Activated B cell treated with CpG ODN at 0.5 μM for 24 hours (primary cell): Measurements from ENCODE around the gene APOL3. TPM values are rescaled to one million over a fixed set of nuclear protein-coding genes. Genes with fewer than 3 reads are reported as not detected.

Experiments
- ATAC-seq: fragments of 200-7000 bp; cut with Tn5 transposase; one replicate; pipeline ENCODE4 v1.10.0; 2021; ENCODE audit warnings: low read depth, mild to moderate bottlenecking, moderate library complexity
- CTCF ChIA-PET: fragments of 350-600 bp; sonication (Branson Sonifier 250); formaldehyde crosslinking; loops from one replicate; lab custom pipeline; 2021; ENCODE audit warnings: antibody characterized with exemption; lab: Charles Lee
- POLR2A ChIA-PET: fragments of 350-600 bp; sonication (Branson Sonifier 250); formaldehyde crosslinking; loops from one replicate; lab custom pipeline; 2021; ENCODE audit warnings: antibody characterized with exemption; lab: Charles Lee
- DNase-seq: peaks from one replicate; pipeline ENCODE4 v3.0.0; 2022
- H3K27ac Mint-ChIP-seq: one replicate; pipeline ENCODE4 v1.8.0; 2020; ENCODE audit warnings: mixed read lengths
- H3K27me3 Mint-ChIP-seq: one replicate; pipeline ENCODE4 v1.8.0; 2021; ENCODE audit warnings: mixed read lengths
- H3K36me3 Mint-ChIP-seq: one replicate; pipeline ENCODE4 v1.8.0; 2021; ENCODE audit warnings: low read depth, mixed read lengths
- H3K4me1 Mint-ChIP-seq: one replicate; pipeline ENCODE4 v1.8.0; 2021; ENCODE audit warnings: mixed read lengths
- H3K4me3 Mint-ChIP-seq: one replicate; pipeline ENCODE4 v1.8.0; 2020; ENCODE audit warnings: mild to moderate bottlenecking, mixed read lengths
- H3K9me3 Mint-ChIP-seq: one replicate; pipeline ENCODE4 v1.8.0; 2020; ENCODE audit warnings: mixed read lengths
- intact Hi-C: fragments of 100-400 bp; cut with micrococcal nuclease; formaldehyde crosslinking; loops from one replicate; pipeline ENCODE4 v1.15.1; 2024
- total RNA-seq: library from RNA; stranded (reverse); gene quantifications from 2 replicates; pipeline ENCODE4 v1.2.3, GENCODE V29; 2022
- TF ChIP-seq, protein P1 (sequence below): fragments of 200-600 bp; IDR thresholded peaks from one replicate; pipeline ENCODE4 v1.8.0; 2022; ENCODE audit warnings: antibody characterized with exemption, mild to moderate bottlenecking

Gene APOL3
- total RNA-seq, 1 donor from 2014 or later = 38.4 TPM

GRCh38 chr22:36111316-36111715 lies 49.2 kb downstream of the APOL3 start:
- POLR2A ChIA-PET = no interaction called here
- intact Hi-C loops = no loop called here
- no peak for ATAC-seq

DNA sequence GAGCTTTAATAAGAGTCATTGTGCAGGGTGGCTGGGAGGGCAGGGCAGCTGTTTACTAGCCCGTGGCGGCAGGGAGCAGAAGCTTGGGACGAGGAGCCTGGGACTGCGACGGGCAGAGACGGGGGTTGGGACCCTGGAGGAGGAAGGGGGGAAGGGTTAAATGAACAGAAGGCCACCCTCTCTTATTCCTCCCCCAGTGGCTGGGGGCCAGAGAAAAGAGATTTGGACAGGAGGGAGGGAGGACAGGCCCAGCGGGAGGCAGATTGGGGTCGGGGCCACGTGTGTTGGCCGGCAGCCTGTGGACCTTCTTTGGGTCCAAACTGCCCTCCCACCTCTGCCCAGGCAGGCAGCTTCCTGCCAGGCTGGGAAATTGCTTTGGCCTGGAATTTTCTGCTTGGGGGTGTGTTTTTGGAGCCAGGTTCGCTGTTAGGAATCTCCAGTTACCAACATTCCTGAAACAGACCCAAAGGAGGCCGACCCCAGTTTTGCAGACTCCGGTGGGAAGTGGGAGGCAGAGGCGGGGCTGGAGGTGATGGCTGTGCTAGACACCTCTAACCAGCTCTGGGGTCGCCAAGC lies 50.2 kb downstream of the APOL3 start:
- Mint-ChIP-seq H3K4me3 (no peak overlapping the region), H3K27ac (no peak overlapping the region), H3K27me3 (peaks cover 9% of the 10 kb centered on the region), H3K36me3 (no peaks in the 10 kb centered on the region), H3K4me1 (no peaks in the 10 kb centered on the region), H3K9me3 (no peaks in the 10 kb centered on the region)
- POLR2A ChIA-PET = no interaction called here
- DNase-seq = no peak
- CTCF ChIA-PET = no interaction called here
- intact Hi-C loops = no loop called here
- ATAC-seq = no peak
- TF ChIP-seq, protein P1, sequence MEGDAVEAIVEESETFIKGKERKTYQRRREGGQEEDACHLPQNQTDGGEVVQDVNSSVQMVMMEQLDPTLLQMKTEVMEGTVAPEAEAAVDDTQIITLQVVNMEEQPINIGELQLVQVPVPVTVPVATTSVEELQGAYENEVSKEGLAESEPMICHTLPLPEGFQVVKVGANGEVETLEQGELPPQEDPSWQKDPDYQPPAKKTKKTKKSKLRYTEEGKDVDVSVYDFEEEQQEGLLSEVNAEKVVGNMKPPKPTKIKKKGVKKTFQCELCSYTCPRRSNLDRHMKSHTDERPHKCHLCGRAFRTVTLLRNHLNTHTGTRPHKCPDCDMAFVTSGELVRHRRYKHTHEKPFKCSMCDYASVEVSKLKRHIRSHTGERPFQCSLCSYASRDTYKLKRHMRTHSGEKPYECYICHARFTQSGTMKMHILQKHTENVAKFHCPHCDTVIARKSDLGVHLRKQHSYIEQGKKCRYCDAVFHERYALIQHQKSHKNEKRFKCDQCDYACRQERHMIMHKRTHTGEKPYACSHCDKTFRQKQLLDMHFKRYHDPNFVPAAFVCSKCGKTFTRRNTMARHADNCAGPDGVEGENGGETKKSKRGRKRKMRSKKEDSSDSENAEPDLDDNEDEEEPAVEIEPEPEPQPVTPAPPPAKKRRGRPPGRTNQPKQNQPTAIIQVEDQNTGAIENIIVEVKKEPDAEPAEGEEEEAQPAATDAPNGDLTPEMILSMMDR = no peak

More at GRCh38 chr22:36111316-36111715, 49.2 kb downstream of the APOL3 start:
- Mint-ChIP-seq H3K27me3 (peaks cover 9% of the 10 kb centered on the region), H3K4me3 (no peak overlapping the region), H3K9me3 (no peaks in the 10 kb centered on the region), H3K4me1 (no peaks in the 10 kb centered on the region), H3K27ac (no peak overlapping the region), H3K36me3 (no peaks in the 10 kb centered on the region)
- CTCF ChIA-PET = interaction anchor here (1.4 kb wide), 1 partner anchor 13 kb away, joined by 3 read pairs; no protein-coding TSS in a partner anchor
- no peak for DNase-seq
- TF ChIP-seq, protein P1 = no peak

DNA sequence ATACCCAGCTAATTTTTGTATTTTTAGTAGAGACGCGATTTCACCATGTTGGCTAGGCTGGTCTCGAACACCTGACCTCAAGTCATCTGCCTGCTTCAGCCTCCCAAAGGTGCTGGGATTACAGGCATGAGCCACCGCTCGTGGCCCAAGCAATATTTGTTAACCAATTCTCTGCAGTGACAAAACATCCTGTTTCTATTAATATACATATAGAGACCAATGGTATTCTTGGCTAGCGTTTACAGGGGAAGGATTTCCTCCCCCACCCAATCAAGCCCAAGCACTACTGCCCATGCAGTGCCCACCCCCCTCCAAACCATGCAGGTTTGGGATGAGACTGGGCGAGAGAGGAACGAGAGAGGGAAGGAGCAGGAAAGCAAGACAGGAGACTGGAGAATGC lies 53.1 kb downstream of the APOL3 start:
- ChIA-PET CTCF (no interaction called here), POLR2A (no interaction called here)
- Mint-ChIP-seq H3K27ac (no peak overlapping the region), H3K4me3 (no peak overlapping the region), H3K4me1 (peaks cover 13% of the 10 kb centered on the region), H3K27me3 (peaks cover 7% of the 10 kb centered on the region), H3K36me3 (no peaks in the 10 kb centered on the region), H3K9me3 (no peaks in the 10 kb centered on the region)
- intact Hi-C loops = no loop called here
- no peak for ATAC-seq
- TF ChIP-seq, protein P1 = no peak
- no peak for DNase-seq

GRCh38 chr22:36106910-36107309 lies 53.6 kb downstream of the APOL3 start:
- H3K27me3 Mint-ChIP-seq = peaks cover 7% of the 10 kb centered on the region
- POLR2A ChIA-PET = no interaction called here
- DNase-seq = no peak

GRCh38 chr22:36104988-36105387 lies 55.6 kb downstream of the APOL3 start:
- H3K27ac Mint-ChIP-seq = no peak overlapping the region

More at GRCh38 chr22:36106910-36107309, 53.6 kb downstream of the APOL3 start:
- no peak for ATAC-seq
- CTCF ChIA-PET = no interaction called here
- peaks cover 13% of the 10 kb centered on the region for H3K4me1 Mint-ChIP-seq
- intact Hi-C loops = no loop called here
- H3K27ac Mint-ChIP-seq = no peak overlapping the region
- no peaks in the 10 kb centered on the region for H3K36me3 Mint-ChIP-seq
- no peak overlapping the region for H3K4me3 Mint-ChIP-seq
- H3K9me3 Mint-ChIP-seq = no peaks in the 10 kb centered on the region
- TF ChIP-seq, protein P1 = no peak

More at GRCh38 chr22:36104988-36105387, 55.6 kb downstream of the APOL3 start:
- ChIA-PET POLR2A (no interaction called here), CTCF (interaction anchor here (1.3 kb wide), 1 partner anchor 20 kb away, joined by 4 read pairs; no protein-coding TSS in a partner anchor)
- Mint-ChIP-seq H3K36me3 (no peaks in the 10 kb centered on the region), H3K4me3 (no peak overlapping the region), H3K4me1 (peaks cover 13% of the 10 kb centered on the region), H3K27me3 (peaks cover 12% of the 10 kb centered on the region), H3K9me3 (peaks cover 4% of the 10 kb centered on the region)
- intact Hi-C loops = no loop called here
- no peak for ATAC-seq
- TF ChIP-seq, protein P1 = no peak
- no peak for DNase-seq
